ENCODE results near the gene DPP8.

DPP8 gene

DNA sequence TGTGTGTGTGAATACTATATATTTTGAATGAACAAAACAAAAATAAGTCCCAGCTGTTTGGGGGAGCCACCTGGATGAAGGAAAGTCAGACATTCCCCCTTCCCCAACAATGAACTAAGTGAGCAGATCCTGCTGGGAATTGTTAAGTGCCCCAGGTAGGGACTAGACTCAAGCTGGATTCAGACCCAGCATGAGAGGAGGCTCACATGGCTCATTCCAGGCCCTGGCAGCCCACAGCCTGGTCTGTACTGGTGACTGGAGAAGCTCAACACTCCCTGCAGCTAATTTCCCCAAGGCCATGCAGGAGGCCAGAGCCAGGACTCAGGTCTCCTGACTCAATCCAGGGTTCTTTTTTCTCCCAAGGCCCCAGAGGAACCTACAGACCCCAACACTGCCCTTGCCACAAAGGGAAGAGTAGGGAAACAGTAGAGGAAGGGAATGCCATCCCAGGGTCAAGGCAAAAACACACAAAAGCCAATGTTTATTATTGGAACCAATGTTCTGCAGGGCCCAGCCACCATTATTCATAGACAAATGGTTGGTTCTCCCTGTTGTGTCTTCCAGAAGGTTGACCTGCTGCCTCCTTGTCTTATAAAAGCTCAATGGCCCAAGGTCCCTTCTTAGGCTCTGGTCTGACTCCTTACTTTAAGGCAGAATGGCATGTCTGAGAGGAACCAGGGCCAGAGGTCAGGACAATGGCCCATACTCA is 104.3 kb downstream of the DPP8 start:
- no peaks in the 10 kb centered on the region for H3K9me3 ChIP-seq (ENCODE audit: control insufficient read depth, low read length)
- H2AFZ ChIP-seq: no peak overlapping the region
- H3K79me2 ChIP-seq: no peaks in the 10 kb centered on the region
- H3K36me3 ChIP-seq (ENCODE audit: control insufficient read depth, insufficient read depth, low read length): no peaks in the 10 kb centered on the region
- no peak overlapping the region for H3K27ac ChIP-seq
- no peak overlapping the region for H3K4me2 ChIP-seq (ENCODE audit: low read length)
- H3K4me1 ChIP-seq: no peaks in the 10 kb centered on the region
- H3K27me3 ChIP-seq (ENCODE audit: control insufficient read depth, insufficient read depth, low read length): no peaks in the 10 kb centered on the region
- H3K9ac ChIP-seq: no peak overlapping the region
- TF ChIP-seq, protein P1, sequence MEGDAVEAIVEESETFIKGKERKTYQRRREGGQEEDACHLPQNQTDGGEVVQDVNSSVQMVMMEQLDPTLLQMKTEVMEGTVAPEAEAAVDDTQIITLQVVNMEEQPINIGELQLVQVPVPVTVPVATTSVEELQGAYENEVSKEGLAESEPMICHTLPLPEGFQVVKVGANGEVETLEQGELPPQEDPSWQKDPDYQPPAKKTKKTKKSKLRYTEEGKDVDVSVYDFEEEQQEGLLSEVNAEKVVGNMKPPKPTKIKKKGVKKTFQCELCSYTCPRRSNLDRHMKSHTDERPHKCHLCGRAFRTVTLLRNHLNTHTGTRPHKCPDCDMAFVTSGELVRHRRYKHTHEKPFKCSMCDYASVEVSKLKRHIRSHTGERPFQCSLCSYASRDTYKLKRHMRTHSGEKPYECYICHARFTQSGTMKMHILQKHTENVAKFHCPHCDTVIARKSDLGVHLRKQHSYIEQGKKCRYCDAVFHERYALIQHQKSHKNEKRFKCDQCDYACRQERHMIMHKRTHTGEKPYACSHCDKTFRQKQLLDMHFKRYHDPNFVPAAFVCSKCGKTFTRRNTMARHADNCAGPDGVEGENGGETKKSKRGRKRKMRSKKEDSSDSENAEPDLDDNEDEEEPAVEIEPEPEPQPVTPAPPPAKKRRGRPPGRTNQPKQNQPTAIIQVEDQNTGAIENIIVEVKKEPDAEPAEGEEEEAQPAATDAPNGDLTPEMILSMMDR (IDR thresholded peaks at IDR 0.05): no peak
- H3K4me3 ChIP-seq (ENCODE audit: low read depth, low read length): no peak overlapping the region

DNA sequence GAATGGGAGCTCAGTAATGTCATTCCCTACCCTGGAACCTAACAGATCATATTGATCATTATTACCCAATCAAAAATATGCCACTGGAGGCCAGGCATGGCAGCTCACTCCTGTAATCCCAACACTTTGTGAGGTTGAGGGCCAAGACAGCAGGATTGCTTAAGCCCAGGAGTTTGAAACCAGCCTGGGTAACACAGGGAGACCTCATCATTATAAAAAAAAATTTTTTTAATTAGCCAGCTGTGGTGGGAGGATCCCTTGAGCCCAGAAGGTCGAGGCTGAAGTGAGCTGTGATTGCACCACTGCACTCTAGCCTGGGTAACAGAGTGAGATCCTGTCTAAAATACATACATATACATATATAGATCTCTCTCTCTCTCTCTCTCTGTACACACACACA is 104.9 kb downstream of the DPP8 start:
- H3K27me3 ChIP-seq (ENCODE audit: control insufficient read depth, insufficient read depth, low read length): no peaks in the 10 kb centered on the region
- TF ChIP-seq, protein P1 (IDR thresholded peaks at IDR 0.05): no peak
- H3K4me3 ChIP-seq (ENCODE audit: low read depth, low read length): no peak overlapping the region
- no peak overlapping the region for H3K27ac ChIP-seq
- H3K9ac ChIP-seq: no peak overlapping the region
- H2AFZ ChIP-seq: no peak overlapping the region
- no peaks in the 10 kb centered on the region for H3K9me3 ChIP-seq (ENCODE audit: control insufficient read depth, low read length)
- no peaks in the 10 kb centered on the region for H3K79me2 ChIP-seq
- no peak overlapping the region for H3K4me2 ChIP-seq (ENCODE audit: low read length)
- no peaks in the 10 kb centered on the region for H3K4me1 ChIP-seq
- H3K36me3 ChIP-seq (ENCODE audit: control insufficient read depth, insufficient read depth, low read length): no peaks in the 10 kb centered on the region

DNA sequence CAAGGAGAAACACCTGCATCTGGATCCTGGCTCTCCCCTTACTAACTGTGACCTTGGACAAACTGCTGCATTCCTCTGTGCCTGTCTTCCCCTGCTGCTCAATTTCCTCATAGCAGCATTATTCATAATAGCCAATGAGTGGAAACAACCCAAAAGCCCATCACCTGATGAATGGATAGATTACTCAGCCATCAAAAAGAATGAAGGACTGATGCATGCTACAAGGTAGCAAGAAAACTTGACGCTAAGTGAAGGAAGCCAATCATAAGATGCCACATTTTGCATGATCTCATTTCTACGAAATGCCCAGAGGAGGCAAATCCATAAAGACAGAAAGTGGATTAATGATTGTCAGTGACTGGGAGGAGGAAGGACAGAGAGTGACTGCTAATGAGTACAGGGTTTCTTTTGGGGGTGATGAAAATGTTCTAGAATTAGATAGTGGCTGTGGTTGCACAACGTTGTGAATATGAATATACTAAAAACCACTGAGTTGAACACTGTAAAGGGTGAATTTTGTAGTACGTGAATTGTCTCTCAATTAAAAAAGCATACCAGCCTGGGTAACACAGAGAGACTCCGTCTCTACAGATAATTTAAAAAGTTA is 105.9 kb downstream of the DPP8 start:
- Histone ChIP-seq H3K9ac (no peak overlapping the region), H2AFZ (no peak overlapping the region), H3K9me3 (ENCODE audit: control insufficient read depth, low read length) (no peaks in the 10 kb centered on the region), H3K79me2 (no peaks in the 10 kb centered on the region), H3K4me1 (no peaks in the 10 kb centered on the region), H3K27me3 (ENCODE audit: control insufficient read depth, insufficient read depth, low read length) (no peaks in the 10 kb centered on the region), H3K4me2 (ENCODE audit: low read length) (no peak overlapping the region), H3K36me3 (ENCODE audit: control insufficient read depth, insufficient read depth, low read length) (no peaks in the 10 kb centered on the region), H3K27ac (no peak overlapping the region), H3K4me3 (ENCODE audit: low read depth, low read length) (no peak overlapping the region)
- TF ChIP-seq, protein P1 (IDR thresholded peaks at IDR 0.05): no peak

DNA sequence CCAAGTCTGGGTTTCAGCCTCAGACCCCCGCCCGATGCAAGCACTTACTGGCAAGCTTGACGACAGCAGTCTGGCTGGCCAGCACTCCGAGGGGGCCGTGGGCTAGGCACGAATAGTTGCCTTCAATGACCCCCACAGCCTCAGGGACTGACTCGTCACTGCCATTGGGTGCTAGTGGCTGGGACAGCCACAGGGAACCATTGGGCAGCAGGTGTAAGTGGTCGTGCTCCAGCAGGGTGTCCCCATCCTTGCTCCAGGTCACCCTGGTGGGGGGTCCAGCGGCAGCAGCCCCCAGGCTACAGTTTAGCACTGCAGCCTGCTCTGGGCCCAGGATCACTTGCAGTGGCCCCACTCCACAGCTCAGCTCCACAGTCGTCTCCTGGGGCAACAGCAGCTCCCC is 106.5 kb downstream of the DPP8 start:
- Histone ChIP-seq H3K36me3 (ENCODE audit: control insufficient read depth, insufficient read depth, low read length) (no peaks in the 10 kb centered on the region), H3K4me2 (ENCODE audit: low read length) (no peak overlapping the region), H3K9me3 (ENCODE audit: control insufficient read depth, low read length) (no peaks in the 10 kb centered on the region), H3K27ac (no peak overlapping the region), H3K4me3 (ENCODE audit: low read depth, low read length) (no peak overlapping the region), H3K27me3 (ENCODE audit: control insufficient read depth, insufficient read depth, low read length) (no peaks in the 10 kb centered on the region), H3K4me1 (no peaks in the 10 kb centered on the region), H3K79me2 (no peaks in the 10 kb centered on the region), H2AFZ (no peak overlapping the region), H3K9ac (no peak overlapping the region)
- TF ChIP-seq, protein P1 (IDR thresholded peaks at IDR 0.05): no peak

DNA sequence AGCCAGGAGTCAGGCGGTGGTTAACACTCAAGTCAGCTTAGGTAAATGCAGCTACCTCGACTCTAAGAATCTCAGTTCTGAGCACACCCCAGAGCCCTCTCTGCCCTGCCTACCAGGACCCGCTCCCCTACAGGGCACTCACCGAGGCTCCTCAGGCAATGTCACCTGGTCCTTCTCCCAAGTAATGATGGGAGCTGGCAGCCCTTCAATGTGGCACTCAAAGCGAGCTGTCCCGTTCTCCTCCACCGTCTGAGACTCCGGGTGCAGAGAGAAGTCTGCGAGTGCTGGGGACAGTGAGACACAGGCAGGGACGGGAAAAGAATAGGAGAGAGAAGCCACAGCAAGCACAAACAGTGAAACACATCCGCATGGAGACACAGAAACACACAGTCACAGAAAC is 107.5 kb downstream of the DPP8 start:
- Histone ChIP-seq H3K79me2 (no peaks in the 10 kb centered on the region), H3K4me3 (ENCODE audit: low read depth, low read length) (no peak overlapping the region), H3K27ac (no peak overlapping the region), H3K9ac (no peak overlapping the region), H3K36me3 (ENCODE audit: control insufficient read depth, insufficient read depth, low read length) (no peaks in the 10 kb centered on the region), H3K4me2 (ENCODE audit: low read length) (no peak overlapping the region), H3K4me1 (no peaks in the 10 kb centered on the region), H3K9me3 (ENCODE audit: control insufficient read depth, low read length) (no peaks in the 10 kb centered on the region), H3K27me3 (ENCODE audit: control insufficient read depth, insufficient read depth, low read length) (no peaks in the 10 kb centered on the region), H2AFZ (no peak overlapping the region)
- TF ChIP-seq, protein P1 (IDR thresholded peaks at IDR 0.05): no peak
